ENCODE results near the gene HOXA11. TPM values are rescaled to one million over a fixed set of nuclear protein-coding genes. Genes with fewer than 3 reads are reported as not detected.

The HOXA11 gene
- polyA plus RNA-seq, 1 experiment: 34.0 TPM

- Histone ChIP-seq H3K36me3 (ENCODE audit: control insufficient read depth, insufficient read depth, low read length) (no peaks in the 10 kb centered on the region), H3K27me3 (ENCODE audit: control insufficient read depth, insufficient read depth, low read length) (no peaks in the 10 kb centered on the region), H3K4me3 (ENCODE audit: low read depth, low read length) (peak overlapping the region; percentile 16)
- TF ChIP-seq CTCF (IDR thresholded peaks at IDR 0.05; ENCODE audit: insufficient read depth, low read depth, low read length): no peak
- POLR2A ChIA-PET: interaction anchor here (0.6 kb wide), 1 partner anchor 17 kb away, joined by 3 read pairs; the partner anchor contains the start of gene HOXA11
- CTCF ChIA-PET: interaction anchor here (1.1 to 4.1 kb wide), 4 partner anchors 8 to 484 kb away, joined by 3 to 23 read pairs (median 4); no protein-coding TSS in a partner anchor
- no peak for DNase-seq (ENCODE audit: low read depth)
Measured at GRCh38 chr7:27202018-27202861, 17.2 kb upstream of the HOXA11 start.

- CTCF ChIA-PET: interaction anchor here (1.2 to 4.1 kb wide), 4 partner anchors 9 to 485 kb away, joined by 3 to 23 read pairs (median 4); no protein-coding TSS in a partner anchor
- no peaks in the 10 kb centered on the region for H3K36me3 ChIP-seq (ENCODE audit: control insufficient read depth, insufficient read depth, low read length)
- no peak for DNase-seq (ENCODE audit: low read depth)
- H3K27me3 ChIP-seq (ENCODE audit: control insufficient read depth, insufficient read depth, low read length): no peaks in the 10 kb centered on the region
- peak overlapping the region; percentile 55 for H3K4me3 ChIP-seq (ENCODE audit: low read depth, low read length)
- POLR2A ChIA-PET: interaction anchor here (0.6 kb wide), 1 partner anchor 16 kb away, joined by 3 read pairs; the partner anchor contains the start of gene HOXA11
- no peak for TF ChIP-seq CTCF (IDR thresholded peaks at IDR 0.05; ENCODE audit: insufficient read depth, low read depth, low read length)
Measured at GRCh38 chr7:27201580-27202017, 16.6 kb upstream of the HOXA11 start.

GRCh38 chr7:27200761-27201579, 15.9 kb upstream of the HOXA11 start:
- TF ChIP-seq CTCF (IDR thresholded peaks at IDR 0.05; ENCODE audit: insufficient read depth, low read depth, low read length): no peak
- ChIA-PET POLR2A (interaction anchor here (0.6 to 0.9 kb wide), 2 partner anchors 16 to 24 kb away, joined by 3 read pairs; partner anchors contain the start of gene HOXA11), CTCF (interaction anchor here (1.2 to 4.1 kb wide), 8 partner anchors 9 to 485 kb away, joined by 3 to 23 read pairs (median 3); no protein-coding TSS in a partner anchor)
- Histone ChIP-seq H3K36me3 (ENCODE audit: control insufficient read depth, insufficient read depth, low read length) (no peaks in the 10 kb centered on the region), H3K4me3 (ENCODE audit: low read depth, low read length) (peak overlapping the region; percentile 55), H3K27me3 (ENCODE audit: control insufficient read depth, insufficient read depth, low read length) (no peaks in the 10 kb centered on the region)
- no peak for DNase-seq (ENCODE audit: low read depth)

GRCh38 chr7:27199849-27200760, 15.1 kb upstream of the HOXA11 start, which contains the start of gene HOXA13:
Gene HOXA13 (minus strand): TSS chr7:27200091. CDS start chr7:27200077, 14 bp downstream.
- no peak for DNase-seq (ENCODE audit: low read depth)
- no peaks in the 10 kb centered on the region for H3K27me3 ChIP-seq (ENCODE audit: control insufficient read depth, insufficient read depth, low read length)
- peak within 1 kb of the TSS; percentile 55 for H3K4me3 ChIP-seq (ENCODE audit: low read depth, low read length)
- POLR2A ChIA-PET: interaction anchor here (0.9 to 1.1 kb wide), 3 partner anchors 23 to 540 kb away, joined by 3 to 5 read pairs (median 4); no protein-coding TSS in a partner anchor
- CTCF ChIA-PET: interaction anchor here (0.6 to 4.1 kb wide), 12 partner anchors 9 to 894 kb away, joined by 3 to 23 read pairs (median 4); no protein-coding TSS in a partner anchor
- no peaks in the 10 kb centered on the region for H3K36me3 ChIP-seq (ENCODE audit: control insufficient read depth, insufficient read depth, low read length)
- no peak for TF ChIP-seq CTCF (IDR thresholded peaks at IDR 0.05; ENCODE audit: insufficient read depth, low read depth, low read length)
